Measurements from ENCODE around the gene SRRM3. TPM values are rescaled to one million over a fixed set of nuclear protein-coding genes. Genes with fewer than 3 reads are reported as not detected.
"Not testable (repeated sequence)": the region's sequence is repeated elsewhere in the genome, so short reads cannot be mapped to it uniquely, and the experiment has no call there.

SRRM3 gene
- polyA plus RNA-seq, 2 of the 4 experiments (the other 2 are of a cell fraction), result 2.4 to 7.0 TPM

GRCh38 chr7:76269895-76270294, 68.2 kb downstream of the SRRM3 start:
- TF ChIP-seq TP53 (CRISPR knock-in tag; IDR thresholded peaks at IDR 0.05), result no peak
- no peak for TF ChIP-seq HOXB5 (CRISPR knock-in tag; IDR thresholded peaks at IDR 0.05)
- TF ChIP-seq MAX (IDR thresholded peaks at IDR 0.05), result no peak
- TF ChIP-seq HMGXB4 (CRISPR knock-in tag; IDR thresholded peaks at IDR 0.05; ENCODE audit: borderline replicate concordance), result no peak
- TF ChIP-seq FOSB (CRISPR knock-in tag; IDR thresholded peaks at IDR 0.05), result no peak
- no peak for TF ChIP-seq ELK1 (IDR thresholded peaks at IDR 0.05; ENCODE audit: low read depth, low read length)
- no peak for TF ChIP-seq SREBF2 (IDR thresholded peaks at IDR 0.05)
- Histone ChIP-seq H3K9me3 (no peaks in the 10 kb centered on the region), H3K27ac (0 out of 6 replicates have a peak overlapping the region, but pooled peaks of 1 of the 2 experiments have one; percentile 7), H3K4me3 (no peak overlapping the region), H3K4me1 (peaks cover 12% of the 10 kb centered on the region; the same call in 2 of the 3 replicates), H3K4me2 (no peak overlapping the region)
- CTCF ChIA-PET, result interaction anchor here (1.0 to 4.6 kb wide), 5 partner anchors 9 to 92 kb away, joined by 3 to 33 read pairs (median 8); partner anchors contain the start of gene HSPB1
- peak; percentile 24 to 29; a peak in 3 of 6 replicates for ATAC-seq
- POLR2A ChIA-PET, result interaction anchor here (0.9 kb wide), 1 partner anchor 10 kb away, joined by 3 read pairs; no protein-coding TSS in a partner anchor
- no peak for FAIRE-seq
- 47% methylated on average over 5 of the region's 5 CpGs for WGBS (ENCODE audit: missing lambda C conversion rate)
- DNase-seq (ENCODE audit: low read depth in 1 of 2, low spot score in 1 of 2), result no peak

GRCh38 chr7:76271384-76271783, 69.7 kb downstream of the SRRM3 start:
- CTCF ChIA-PET, result interaction anchor here (0.8 to 4.6 kb wide), 6 partner anchors 8 to 203 kb away, joined by 3 to 33 read pairs (median 10); no protein-coding TSS in a partner anchor
- DNase-seq (ENCODE audit: low read depth in 1 of 2, low spot score in 1 of 2); H3K27ac ChIP-seq; H3K4me3 ChIP-seq; ATAC-seq; FAIRE-seq; POLR2A ChIA-PET; H3K9me3 ChIP-seq; H3K4me2 ChIP-seq: not testable (repeated sequence)
- WGBS (ENCODE audit: missing lambda C conversion rate), result 70% methylated on average over 2 of the region's 2 CpGs
- H3K4me1 ChIP-seq, result peaks cover 12% of the 10 kb centered on the region; the same call in 2 of the 3 replicates

- DNase-seq (ENCODE audit: low read depth in 1 of 2, low spot score in 1 of 2) (no peak), ATAC-seq (no peak), FAIRE-seq (no peak)
- no peak overlapping the region for H3K4me2 ChIP-seq
- no peak overlapping the region for H3K27ac ChIP-seq
- H3K4me1 ChIP-seq, result peaks cover 12% of the 10 kb centered on the region; the same call in 2 of the 3 replicates
- CTCF ChIA-PET, result interaction anchor here (2.4 to 4.6 kb wide), 3 partner anchors 11 to 94 kb away, joined by 10 to 33 read pairs (median 33); no protein-coding TSS in a partner anchor
- no peak for TF ChIP-seq FOXS1 (CRISPR knock-in tag; IDR thresholded peaks at IDR 0.05)
- TF ChIP-seq CEBPB (IDR thresholded peaks at IDR 0.05), result no peak
- no peak for TF ChIP-seq USF2 (IDR thresholded peaks at IDR 0.05)
- no peak for TF ChIP-seq MAFK (IDR thresholded peaks at IDR 0.05; ENCODE audit: partially characterized antibody)
- TF ChIP-seq EHMT2 (IDR thresholded peaks at IDR 0.05; ENCODE audit: low read depth), result no peak
- TF ChIP-seq MYC (IDR thresholded peaks at IDR 0.05; ENCODE audit: borderline replicate concordance, low read length), result no peak
- TF ChIP-seq HMGXB4 (CRISPR knock-in tag; IDR thresholded peaks at IDR 0.05; ENCODE audit: borderline replicate concordance), result no peak
- no peak for TF ChIP-seq FOSL2 (IDR thresholded peaks at IDR 0.05)
- TF ChIP-seq FOSL2 (CRISPR knock-in tag; IDR thresholded peaks at IDR 0.05), result no peak
- no peak for TF ChIP-seq PHF8 (IDR thresholded peaks at IDR 0.05; ENCODE audit: borderline replicate concordance, low read depth)
- no peak for TF ChIP-seq CHD4 (IDR thresholded peaks at IDR 0.05; ENCODE audit: borderline replicate concordance)
- TF ChIP-seq EP300 (IDR thresholded peaks at IDR 0.05), result no peak
- WGBS (ENCODE audit: missing lambda C conversion rate), result 93% methylated on average over 6 of the region's 6 CpGs
- H3K9me3 ChIP-seq, result no peaks in the 10 kb centered on the region
- POLR2A ChIA-PET, result no interaction called here
- no peak overlapping the region for H3K4me3 ChIP-seq
Observed at GRCh38 chr7:76272142-76272541, 70.4 kb downstream of the SRRM3 start.
